Neural crest cell (in vitro differentiated cells): Measurements from ENCODE around the gene CAMKV. TPM values are rescaled to one million over a fixed set of nuclear protein-coding genes. Genes with fewer than 3 reads are reported as not detected.

Source experiments
- DNase-seq: peaks from one replicate; pipeline ENCODE4 v3.0.0; 2021; ENCODE audit warnings: low read depth, mixed read lengths, low spot score
- H3K27ac Mint-ChIP-seq: one replicate; pipeline ENCODE4 v1.8.0; 2021; ENCODE audit warnings: mild to moderate bottlenecking, mixed read lengths; ENCODE audit not compliant: unreplicated experiment
- H3K27me3 Mint-ChIP-seq: 2 replicates; pipeline ENCODE4 v1.8.0; 2021; ENCODE audit warnings: low read depth, mild to moderate bottlenecking, mixed read lengths
- H3K36me3 Mint-ChIP-seq: 2 replicates; pipeline ENCODE4 v1.8.0; 2021; ENCODE audit warnings: low read depth, mild to moderate bottlenecking, mixed read lengths
- H3K4me1 Mint-ChIP-seq: 2 replicates; pipeline ENCODE4 v1.8.0; 2021; ENCODE audit warnings: mixed read lengths
- H3K4me3 Mint-ChIP-seq: one replicate; pipeline ENCODE4 v1.8.0; 2021; ENCODE audit warnings: mild to moderate bottlenecking, mixed read lengths
- H3K9me3 Mint-ChIP-seq: 2 replicates; pipeline ENCODE4 v1.8.0; 2021; ENCODE audit warnings: mixed read lengths
- total RNA-seq: library from RNA; stranded (reverse); gene quantifications from 2 replicates; pipeline ENCODE4 v1.2.1, GENCODE V29; 2021
- TF ChIP-seq, protein P1 (sequence below): fragments of 200-600 bp; sonication (generic); conservative IDR thresholded peaks from 2 replicates; pipeline ENCODE4 v1.5.0; 2021; ENCODE audit warnings: antibody characterized with exemption, mild to moderate bottlenecking

Gene CAMKV
- total RNA-seq, 1 donor from 2014 or later = 41.2 TPM

DNA sequence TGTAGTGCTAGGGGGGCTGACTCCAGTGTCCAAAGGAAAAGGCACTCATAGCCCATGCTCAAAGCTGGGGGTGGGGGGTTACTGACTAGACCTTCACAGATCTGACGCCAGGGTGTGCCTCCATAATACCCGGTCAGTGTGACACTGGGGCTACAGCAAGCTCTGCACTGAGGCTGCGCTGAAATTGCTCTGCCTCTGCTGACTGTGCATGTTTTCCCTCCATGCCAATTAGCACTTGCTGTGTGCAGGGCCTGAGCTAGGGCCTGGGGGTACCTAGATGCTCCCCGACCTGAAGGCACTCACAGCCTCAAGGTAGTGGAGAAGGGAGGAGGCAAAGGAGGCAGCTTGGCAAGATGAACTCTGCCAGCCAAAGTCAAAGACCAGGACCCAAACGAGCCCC is 5.2 kb downstream of the CAMKV start:
- Mint-ChIP-seq H3K27me3 (no peaks in the 10 kb centered on the region), H3K9me3 (no peaks in the 10 kb centered on the region), H3K4me1 (peaks cover 27% of the 10 kb centered on the region), H3K27ac (no peak overlapping the region), H3K36me3 (no peaks in the 10 kb centered on the region), H3K4me3 (no peak overlapping the region)
- no peak for DNase-seq
- TF ChIP-seq, protein P1, sequence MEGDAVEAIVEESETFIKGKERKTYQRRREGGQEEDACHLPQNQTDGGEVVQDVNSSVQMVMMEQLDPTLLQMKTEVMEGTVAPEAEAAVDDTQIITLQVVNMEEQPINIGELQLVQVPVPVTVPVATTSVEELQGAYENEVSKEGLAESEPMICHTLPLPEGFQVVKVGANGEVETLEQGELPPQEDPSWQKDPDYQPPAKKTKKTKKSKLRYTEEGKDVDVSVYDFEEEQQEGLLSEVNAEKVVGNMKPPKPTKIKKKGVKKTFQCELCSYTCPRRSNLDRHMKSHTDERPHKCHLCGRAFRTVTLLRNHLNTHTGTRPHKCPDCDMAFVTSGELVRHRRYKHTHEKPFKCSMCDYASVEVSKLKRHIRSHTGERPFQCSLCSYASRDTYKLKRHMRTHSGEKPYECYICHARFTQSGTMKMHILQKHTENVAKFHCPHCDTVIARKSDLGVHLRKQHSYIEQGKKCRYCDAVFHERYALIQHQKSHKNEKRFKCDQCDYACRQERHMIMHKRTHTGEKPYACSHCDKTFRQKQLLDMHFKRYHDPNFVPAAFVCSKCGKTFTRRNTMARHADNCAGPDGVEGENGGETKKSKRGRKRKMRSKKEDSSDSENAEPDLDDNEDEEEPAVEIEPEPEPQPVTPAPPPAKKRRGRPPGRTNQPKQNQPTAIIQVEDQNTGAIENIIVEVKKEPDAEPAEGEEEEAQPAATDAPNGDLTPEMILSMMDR = no peak

DNA sequence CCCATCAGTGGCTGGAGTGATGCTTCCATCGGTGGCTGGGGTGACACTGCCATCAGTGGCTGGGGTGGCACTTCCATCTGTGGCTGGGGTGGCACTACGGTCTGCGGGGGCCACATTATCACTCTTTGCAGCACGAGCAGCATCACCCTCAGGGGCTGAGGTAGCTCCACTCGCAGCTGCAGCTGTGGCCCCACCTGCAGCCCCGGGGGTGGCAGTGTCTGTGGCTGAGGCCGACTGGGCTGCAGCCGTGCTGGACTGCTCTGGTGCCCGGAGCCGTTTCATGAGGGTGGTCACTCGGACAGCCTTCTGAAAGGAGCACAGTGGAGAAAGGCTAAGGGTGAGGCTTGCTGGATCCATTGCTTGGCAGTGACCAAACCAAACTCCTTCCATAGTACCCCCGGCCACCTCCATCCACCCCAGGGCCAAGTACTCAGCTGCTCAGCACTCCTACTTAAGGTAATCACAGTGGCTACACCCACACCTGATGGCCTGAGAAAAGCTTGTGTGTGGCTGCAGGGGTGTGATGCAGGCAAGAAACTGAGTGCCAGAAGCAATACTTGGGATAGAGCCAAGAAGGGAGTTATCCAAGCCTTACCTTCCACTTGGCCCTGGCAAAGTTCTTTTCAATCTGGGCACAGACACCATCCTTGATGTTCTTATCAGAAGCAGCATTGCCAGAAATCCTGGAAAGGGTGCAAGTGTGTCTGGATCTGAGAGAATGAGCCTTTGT is 10.0 kb downstream of the CAMKV start:
- TF ChIP-seq, protein P1 = no peak
- H3K27ac Mint-ChIP-seq = no peak overlapping the region
- no peaks in the 10 kb centered on the region for H3K36me3 Mint-ChIP-seq
- peaks cover 16% of the 10 kb centered on the region for H3K4me1 Mint-ChIP-seq
- no peaks in the 10 kb centered on the region for H3K9me3 Mint-ChIP-seq
- no peaks in the 10 kb centered on the region for H3K27me3 Mint-ChIP-seq
- DNase-seq = no peak
- peak overlapping the region; percentile 23 for H3K4me3 Mint-ChIP-seq

DNA sequence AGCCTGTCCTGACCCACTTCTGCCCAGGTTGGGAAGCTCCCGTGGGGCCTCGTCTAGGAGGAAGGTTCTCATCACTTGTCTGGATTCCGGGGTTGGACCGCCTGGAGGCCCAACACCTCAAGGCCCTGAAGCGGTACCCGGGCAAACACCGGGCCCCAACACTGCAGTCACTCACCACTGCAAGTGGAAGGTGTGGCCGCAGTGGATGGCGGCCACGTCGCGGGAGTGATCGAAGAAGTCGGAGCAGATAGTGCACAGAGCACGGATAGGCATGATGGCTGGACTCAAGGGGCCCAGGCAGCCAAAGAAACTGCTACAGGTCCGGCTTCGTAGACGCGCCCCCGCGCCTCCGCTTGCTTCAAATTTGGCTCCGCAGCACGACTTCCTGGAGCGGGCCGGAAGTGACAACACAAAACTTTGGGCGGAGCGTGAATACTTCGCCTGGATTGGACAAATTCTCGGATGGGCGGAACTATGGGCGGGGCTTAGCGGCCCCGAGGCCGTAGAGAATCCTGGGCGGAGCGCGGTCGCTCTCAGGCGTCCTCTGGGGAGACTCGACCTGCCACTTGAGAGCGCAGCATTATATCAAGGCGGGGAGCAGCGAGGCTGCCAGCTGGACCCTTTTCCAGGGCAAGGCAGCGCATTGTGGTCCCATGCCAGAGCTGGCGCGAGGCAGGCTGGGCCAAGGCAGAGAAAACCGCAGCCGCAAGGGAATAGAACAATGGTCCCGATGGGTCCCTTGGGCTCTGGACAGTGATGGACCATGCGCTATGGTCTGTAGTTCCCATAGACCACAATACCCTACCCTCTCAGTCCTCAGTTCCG is 13.3 kb downstream of the CAMKV start, which contains the start of gene TRAIP:
TSS of gene TRAIP (minus strand) at position 384 of the 825 bp plus-strand sequence. CDS start at position 273, 111 bp downstream.
- DNase-seq = peak; percentile 97
- Mint-ChIP-seq H3K4me3 (peak within 1 kb of the TSS; percentile 97), H3K9me3 (no peaks in the 10 kb centered on the region), H3K27me3 (no peaks in the 10 kb centered on the region), H3K36me3 (no peaks in the 10 kb centered on the region), H3K27ac (peak within 1 kb of the TSS; percentile 87), H3K4me1 (peaks cover 16% of the 10 kb centered on the region)
- TF ChIP-seq, protein P1 = no peak

DNA sequence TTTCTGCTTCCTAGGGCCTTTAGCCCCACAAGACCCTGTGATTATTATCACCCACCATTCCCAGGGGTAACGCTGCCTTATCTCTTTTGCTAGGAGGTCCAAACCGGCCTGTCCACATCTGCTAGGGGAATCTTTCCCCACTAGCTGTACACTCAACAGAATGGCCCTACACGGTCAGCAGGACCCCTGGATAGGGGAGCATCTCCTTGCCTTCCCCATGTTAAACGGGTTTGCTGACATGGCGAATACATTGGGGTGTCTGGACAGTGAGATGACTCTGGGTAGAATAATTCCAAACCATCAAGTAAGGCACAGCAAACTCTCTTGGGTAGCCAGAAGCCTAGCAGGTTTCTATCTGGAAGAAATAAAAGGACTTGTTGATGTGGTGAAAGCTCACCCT is 14.0 kb downstream of the CAMKV start:
- H3K27ac Mint-ChIP-seq = no peak overlapping the region
- TF ChIP-seq, protein P1 = no peak

DNA sequence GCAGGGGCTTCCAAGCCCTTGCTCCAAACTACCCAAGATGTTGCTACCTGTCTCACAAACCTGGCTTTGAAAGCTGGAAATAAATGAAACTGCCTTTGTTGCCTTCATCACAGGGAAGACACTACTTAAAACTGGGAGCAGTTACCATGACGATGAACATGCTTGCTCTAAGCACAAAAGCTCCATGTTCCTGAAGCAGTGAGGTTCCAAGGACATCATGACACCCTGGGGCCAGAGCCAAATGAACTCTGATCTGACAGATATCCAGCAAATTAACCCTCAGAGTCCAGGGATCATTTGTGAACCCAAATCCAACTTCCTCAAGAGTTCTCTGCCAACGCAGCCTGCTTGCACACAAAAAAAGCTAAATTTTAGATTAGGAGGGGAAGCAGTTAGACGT is 24.0 kb downstream of the CAMKV start:
- Mint-ChIP-seq H3K9me3 (no peaks in the 10 kb centered on the region), H3K4me3 (no peak overlapping the region), H3K27ac (no peak overlapping the region), H3K36me3 (peaks cover 4% of the 10 kb centered on the region), H3K27me3 (no peaks in the 10 kb centered on the region), H3K4me1 (no peaks in the 10 kb centered on the region)
- no peak for DNase-seq
- TF ChIP-seq, protein P1 = no peak

More for the DNA sequence above, 14.0 kb downstream of the CAMKV start:
- Mint-ChIP-seq H3K4me1 (peaks cover 16% of the 10 kb centered on the region), H3K4me3 (peak overlapping the region; percentile 97), H3K9me3 (no peaks in the 10 kb centered on the region), H3K27me3 (no peaks in the 10 kb centered on the region), H3K36me3 (no peaks in the 10 kb centered on the region)
- DNase-seq = no peak
